Choroid plexus epithelial cell (primary cell): ENCODE results near the gene PSMD7.

Source experiments
- DNase-seq: peaks from one replicate; pipeline ENCODE4 v3.0.0-alpha.2; 2010; ENCODE audit warnings: low read depth
- H3K4me3 ChIP-seq: 2 replicates; pipeline ENCODE4 v1.5.1; 2011; ENCODE audit warnings: low read depth, mild to moderate bottlenecking, control low read depth, low read length, moderate library complexity
- CTCF ChIP-seq: conservative IDR thresholded peaks from 2 replicates; pipeline ENCODE4 v1.5.1; 2011; ENCODE audit warnings: low read depth, mild to moderate bottlenecking, control low read depth, inconsistent platforms, low read length, moderate library complexity

The PSMD7 gene

GRCh38 chr16:74279266-74279665, 17.3 kb upstream of the PSMD7 start:
- no peak for DNase-seq
- TF ChIP-seq CTCF = no peak
- no peak overlapping the region for H3K4me3 ChIP-seq

GRCh38 chr16:74279805-74280204, 16.8 kb upstream of the PSMD7 start:
- TF ChIP-seq CTCF = no peak
- no peak for DNase-seq

GRCh38 chr16:74280448-74280847, 16.2 kb upstream of the PSMD7 start:
- H3K4me3 ChIP-seq = no peak overlapping the region
- DNase-seq = no peak
- no peak for TF ChIP-seq CTCF

More at GRCh38 chr16:74279805-74280204, 16.8 kb upstream of the PSMD7 start:
- no peak overlapping the region for H3K4me3 ChIP-seq

GRCh38 chr16:74281300-74281699, 15.3 kb upstream of the PSMD7 start:
- no peak for TF ChIP-seq CTCF
- no peak for DNase-seq
- H3K4me3 ChIP-seq = no peak overlapping the region

GRCh38 chr16:74283716-74284115, 12.9 kb upstream of the PSMD7 start:
- DNase-seq = no peak
- no peak for TF ChIP-seq CTCF
- no peak overlapping the region for H3K4me3 ChIP-seq

GRCh38 chr16:74288065-74288464, 8.5 kb upstream of the PSMD7 start:
- no peak overlapping the region for H3K4me3 ChIP-seq
- DNase-seq = no peak
- TF ChIP-seq CTCF = no peak

GRCh38 chr16:74290356-74290755, 6.3 kb upstream of the PSMD7 start:
- no peak for DNase-seq
- no peak for TF ChIP-seq CTCF
- no peak overlapping the region for H3K4me3 ChIP-seq
